ENCODE measurements around the gene FOXD4L4.
"Not testable (repeated sequence)": the region's sequence is repeated elsewhere in the genome, so short reads cannot be mapped to it uniquely, and the experiment has no call there.

FOXD4L4 gene

DNA sequence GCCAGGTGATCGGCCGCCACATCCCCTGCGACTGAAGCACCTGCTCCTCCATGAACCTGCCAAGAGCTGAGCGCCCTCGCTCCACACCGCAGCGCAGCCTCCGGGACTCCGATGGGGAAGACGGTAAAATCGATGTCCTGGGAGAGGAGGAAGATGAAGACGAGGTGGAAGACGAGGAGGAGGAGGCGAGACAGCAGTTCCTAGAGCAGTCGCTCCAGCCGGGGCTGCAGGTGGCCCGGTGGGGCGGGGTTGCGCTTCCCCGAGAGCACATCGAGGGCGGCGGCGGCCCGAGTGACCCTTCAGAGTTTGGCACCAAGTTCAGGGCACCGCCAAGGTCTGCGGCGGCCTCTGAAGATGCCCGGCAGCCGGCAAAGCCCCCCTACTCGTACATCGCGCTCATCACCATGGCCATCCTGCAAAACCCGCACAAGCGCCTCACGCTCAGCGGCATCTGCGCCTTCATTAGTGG lies at the start of gene FOXD4L4:
Gene FOXD4L4 (plus strand): TSS at position 51 of the 469 bp plus-strand sequence. CDS start 0 bp downstream, at position 51.
- not testable (repeated sequence) for DNase-seq (ENCODE audit: low read depth)

DNA sequence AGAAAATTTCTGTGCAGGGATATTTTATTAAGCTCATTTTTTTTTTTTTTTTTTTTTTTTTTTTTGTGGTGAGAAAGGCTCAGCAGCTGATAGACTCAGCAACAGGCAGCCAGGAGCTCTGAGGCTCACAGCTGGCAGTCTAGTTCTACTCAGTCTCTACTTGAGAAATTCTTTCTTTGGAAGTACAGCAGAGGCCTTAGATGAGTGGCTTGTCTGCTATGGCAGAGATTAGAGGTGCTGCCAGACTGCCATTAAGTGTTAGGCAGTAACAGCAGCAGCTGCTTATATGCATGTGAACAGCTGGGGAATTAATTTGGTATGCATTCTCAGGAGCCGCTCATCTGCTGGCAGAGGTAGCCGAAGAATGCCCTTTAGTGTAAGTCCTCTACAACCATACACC lies 33.4 kb upstream of the FOXD4L4 start:
- not testable (repeated sequence) for DNase-seq (ENCODE audit: low read depth)

DNA sequence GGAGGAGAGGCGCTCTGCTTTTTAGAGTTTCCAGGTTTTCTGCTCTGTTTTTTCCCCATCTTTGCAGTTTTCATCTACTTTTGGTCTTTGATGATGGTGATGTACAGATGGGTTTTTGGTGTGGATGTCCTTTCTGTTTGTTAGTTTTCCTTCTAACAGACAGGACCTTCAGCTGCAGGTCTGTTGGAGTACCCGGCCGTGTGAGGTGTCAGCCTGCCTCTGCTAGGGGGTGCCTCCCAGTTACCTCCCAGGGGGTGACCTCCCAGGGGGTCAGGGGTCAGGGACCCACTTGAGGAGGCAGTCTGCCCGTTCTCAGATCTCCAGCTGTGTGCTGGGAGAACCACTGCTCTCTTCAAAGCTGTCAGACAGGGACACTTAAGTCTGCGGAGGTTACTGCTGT lies 22.5 kb upstream of the FOXD4L4 start:
- not testable (repeated sequence) for DNase-seq (ENCODE audit: low read depth)

DNA sequence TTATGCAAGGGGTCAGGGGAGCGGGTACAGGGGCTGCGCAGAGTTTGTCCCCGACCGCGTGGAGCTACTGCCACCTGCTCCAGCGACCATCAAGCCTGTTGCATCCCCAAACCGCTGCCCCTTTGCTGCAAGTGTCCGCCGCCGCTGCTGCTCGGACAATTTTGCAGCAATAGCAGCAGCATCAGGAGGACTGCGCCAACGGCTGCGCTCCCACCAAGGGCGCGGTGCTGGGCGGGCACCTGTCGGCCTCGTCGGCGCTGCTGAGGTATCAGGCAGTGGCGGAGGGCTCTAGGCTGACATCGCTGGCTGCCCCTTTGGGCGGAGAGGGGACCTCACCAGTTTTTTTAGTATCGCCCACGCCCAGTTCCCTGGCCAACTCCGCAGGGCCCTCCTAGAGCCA lies 1.2 kb downstream of the FOXD4L4 start:
- DNase-seq (ENCODE audit: low read depth): not testable (repeated sequence)

All from fibroblast of the conjunctiva (primary cell).